GM12872 (cell line): ENCODE data around the gene RABGAP1L.

Experiments
- CTCF ChIP-seq: IDR thresholded peaks from 3 replicates; pipeline ENCODE4 v1.5.1; 2011; ENCODE audit warnings: low read depth, mild to moderate bottlenecking, low read length, moderate library complexity; ENCODE audit not compliant: insufficient read depth

RABGAP1L gene

GRCh38 chr1:174884566-174884965, 725.2 kb downstream of the RABGAP1L start:
- no peak for TF ChIP-seq CTCF

- TF ChIP-seq CTCF = no peak
Measured at GRCh38 chr1:174890024-174890423, 730.7 kb downstream of the RABGAP1L start.

GRCh38 chr1:174892016-174892415, 732.7 kb downstream of the RABGAP1L start:
- TF ChIP-seq CTCF = no peak

DNA sequence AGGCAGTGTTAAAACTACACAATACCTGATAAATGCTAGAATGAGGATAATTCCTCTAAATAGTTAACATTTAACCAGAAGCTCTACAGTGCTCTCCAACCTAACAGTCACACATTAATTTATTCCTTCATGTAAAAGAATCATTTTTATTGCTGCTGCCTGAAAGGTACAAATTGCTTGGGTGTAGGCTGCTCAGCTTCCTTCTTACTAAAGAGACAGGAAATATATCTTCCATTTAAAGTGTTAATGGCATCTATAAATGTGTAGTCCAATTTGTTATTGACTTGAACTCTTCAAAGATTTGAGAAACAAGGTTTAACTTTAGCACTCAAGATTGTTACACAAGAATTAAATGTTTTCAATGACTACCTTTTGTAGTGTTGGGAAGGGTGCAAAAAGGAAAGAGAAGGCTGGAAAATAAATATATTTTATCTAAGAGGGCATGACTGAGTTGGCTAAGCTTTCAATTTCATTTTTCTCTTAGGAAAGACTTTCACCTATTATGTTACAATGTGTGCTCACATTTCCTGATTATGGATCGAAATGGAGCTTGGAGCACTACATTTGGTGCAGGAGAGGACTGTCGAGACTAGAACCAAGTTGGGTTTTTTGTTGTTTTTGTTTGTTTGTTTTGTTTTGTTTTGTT, 734.9 kb downstream of the RABGAP1L start:
- no peak for TF ChIP-seq CTCF

GRCh38 chr1:174898102-174898797, 738.9 kb downstream of the RABGAP1L start:
- no peak for TF ChIP-seq CTCF

DNA sequence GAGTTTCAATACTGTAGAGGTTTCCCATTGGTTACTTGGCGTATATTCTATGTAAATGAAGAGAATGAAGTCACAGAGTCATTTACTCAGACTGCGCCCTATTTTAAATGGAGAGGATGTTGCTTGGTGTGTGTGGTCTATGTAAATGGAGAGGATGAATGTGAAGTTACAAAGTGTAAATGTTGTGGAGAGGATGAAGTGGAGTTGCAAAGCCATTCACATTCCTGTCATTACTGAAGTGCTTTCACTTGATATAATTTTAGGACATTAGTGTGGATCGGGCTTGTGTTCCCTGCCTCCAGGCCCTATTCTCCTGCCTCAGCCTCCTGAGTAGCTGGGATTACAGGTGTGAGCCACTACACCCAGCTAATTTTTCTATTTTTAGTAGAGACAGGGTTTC, 741.0 kb downstream of the RABGAP1L start:
- TF ChIP-seq CTCF = no peak

DNA sequence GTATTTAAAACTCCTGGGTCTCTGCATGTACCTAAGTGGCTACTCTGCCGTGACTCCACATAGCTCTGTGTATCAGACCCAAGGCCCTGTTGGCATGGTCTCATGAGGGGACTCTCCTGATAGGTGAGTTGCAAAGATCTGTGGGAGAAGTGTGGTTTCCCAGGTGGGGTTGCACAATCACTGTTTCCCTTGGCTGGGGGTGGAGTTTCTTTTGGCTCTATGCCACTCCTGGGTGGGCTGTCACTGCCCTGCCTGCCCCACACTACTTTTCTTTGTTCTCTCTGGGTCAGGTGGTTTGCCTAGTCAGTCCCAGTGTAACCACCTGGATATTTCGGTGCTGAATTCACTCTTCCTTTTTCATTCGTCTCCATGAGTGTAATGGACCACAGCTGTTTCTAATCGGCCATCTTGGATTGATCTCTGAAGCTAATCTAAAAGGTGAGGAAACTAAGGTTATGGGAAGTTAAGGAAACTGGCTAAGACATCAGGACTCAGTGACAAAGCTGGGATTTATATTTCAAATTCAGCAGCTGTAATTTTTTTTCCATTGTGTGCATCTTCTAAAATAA, 743.3 kb downstream of the RABGAP1L start:
- TF ChIP-seq CTCF = no peak
